CD4-positive, alpha-beta T cell treated with Interleukin-17A for 4 hours (primary cell): ENCODE measurements around the gene GRID1.

Experiments used
- DNase-seq: peaks from one replicate; pipeline ENCODE4 v3.0.0-alpha.2; 2020; ENCODE audit warnings: mixed read lengths

Gene GRID1

DNA sequence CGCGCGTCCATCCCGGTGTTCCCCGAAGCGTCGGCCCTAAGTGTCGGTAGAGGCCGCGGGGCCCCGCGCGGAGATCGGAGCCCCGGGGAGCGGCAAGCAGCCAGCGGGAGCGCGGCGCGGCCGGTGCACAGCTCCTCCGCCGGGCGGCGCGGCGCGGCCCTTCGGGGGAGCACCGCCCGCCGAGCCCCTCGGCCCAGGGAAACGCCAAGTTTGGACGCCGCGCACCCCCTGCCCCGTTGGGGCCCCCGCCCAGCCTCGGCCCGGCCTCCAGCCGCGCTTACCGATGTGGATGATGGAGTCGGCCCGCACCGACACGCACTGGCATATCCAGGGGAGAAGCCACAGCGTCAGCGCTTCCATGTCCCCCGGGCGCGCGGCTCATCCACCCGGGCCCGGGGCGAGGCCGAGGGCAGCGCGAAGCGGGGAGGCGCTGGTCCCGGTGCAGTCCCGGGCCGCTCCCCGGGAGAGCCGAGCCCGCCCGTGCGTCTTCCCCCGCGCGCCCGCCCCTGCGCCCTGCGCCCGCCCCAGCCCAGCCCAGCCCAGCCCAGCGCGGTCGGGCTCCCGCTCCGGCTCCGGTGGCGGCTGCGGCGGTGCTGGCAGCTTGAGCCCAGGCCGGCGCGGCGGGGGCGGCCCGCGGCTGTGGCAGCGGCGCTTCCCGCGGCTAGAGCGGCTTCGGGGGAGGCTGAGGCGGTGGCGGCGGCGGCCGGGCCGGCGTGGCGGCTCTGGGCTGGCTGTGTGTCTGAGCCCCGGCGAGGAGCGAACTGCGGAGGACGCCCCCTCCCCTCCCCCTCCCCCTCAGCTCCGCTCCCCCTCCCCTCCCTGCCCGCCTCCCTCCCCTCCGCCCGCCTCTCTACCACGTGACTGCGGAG is at the start of gene GRID1:
GRID1 (minus strand) TSS at position 763 of the 869 bp plus-strand sequence.
- peak; percentile 29 for DNase-seq

- no peak for DNase-seq
Measured at GRCh38 chr10:86415583-86415982, 49.0 kb upstream of the GRID1 start.

- no peak for DNase-seq
Measured at GRCh38 chr10:86415116-86415515, 48.5 kb upstream of the GRID1 start.

- DNase-seq, result peak; percentile 50
Measured at GRCh38 chr10:86413046-86413728, 46.6 kb upstream of the GRID1 start.

DNA sequence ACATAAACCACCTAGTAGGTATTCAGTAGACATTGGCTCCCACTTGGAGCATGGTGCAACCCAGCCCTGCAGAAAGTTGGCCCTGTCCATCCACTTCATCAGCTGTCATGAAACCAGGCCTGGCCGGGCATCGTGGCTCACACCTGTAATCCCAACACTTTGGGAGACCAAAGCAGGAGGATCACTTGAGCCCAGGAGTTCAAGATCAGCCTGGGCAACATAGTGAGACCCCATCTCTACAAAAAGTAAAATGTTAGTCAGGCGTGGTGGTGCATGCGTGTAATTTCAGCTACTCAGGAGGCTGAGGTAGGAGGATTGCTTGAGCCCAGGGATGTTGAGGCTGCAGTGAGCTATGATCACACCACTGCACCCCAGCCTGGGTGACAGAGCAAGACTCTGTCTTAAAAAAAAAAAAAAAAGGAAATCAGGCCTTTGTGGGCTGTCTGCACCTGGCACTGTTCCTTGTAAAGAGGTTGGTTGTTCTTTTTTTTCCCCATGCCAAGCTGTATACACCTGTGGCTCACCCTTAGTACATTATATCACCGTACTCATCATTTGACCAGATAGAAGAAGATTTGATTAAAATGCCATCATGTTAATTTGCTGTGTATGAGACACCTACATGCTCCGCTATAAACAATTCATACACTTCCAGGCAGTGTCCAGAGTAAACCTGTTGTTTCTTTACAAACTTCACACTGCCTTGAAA is 45.4 kb upstream of the GRID1 start:
- peak; percentile 29 for DNase-seq

GRCh38 chr10:86411281-86411841 is 44.8 kb upstream of the GRID1 start:
- DNase-seq, result peak; percentile 63

GRCh38 chr10:86410542-86411124 is 44.0 kb upstream of the GRID1 start:
- no peak for DNase-seq

- DNase-seq, result no peak
Measured at GRCh38 chr10:86409183-86409582, 42.6 kb upstream of the GRID1 start.

- no peak for DNase-seq
Measured at GRCh38 chr10:86403183-86403797, 36.7 kb upstream of the GRID1 start.

GRCh38 chr10:86402283-86402941 is 35.8 kb upstream of the GRID1 start:
- DNase-seq, result no peak

GRCh38 chr10:86401588-86402282 is 35.1 kb upstream of the GRID1 start:
- peak; percentile 60 for DNase-seq

DNA sequence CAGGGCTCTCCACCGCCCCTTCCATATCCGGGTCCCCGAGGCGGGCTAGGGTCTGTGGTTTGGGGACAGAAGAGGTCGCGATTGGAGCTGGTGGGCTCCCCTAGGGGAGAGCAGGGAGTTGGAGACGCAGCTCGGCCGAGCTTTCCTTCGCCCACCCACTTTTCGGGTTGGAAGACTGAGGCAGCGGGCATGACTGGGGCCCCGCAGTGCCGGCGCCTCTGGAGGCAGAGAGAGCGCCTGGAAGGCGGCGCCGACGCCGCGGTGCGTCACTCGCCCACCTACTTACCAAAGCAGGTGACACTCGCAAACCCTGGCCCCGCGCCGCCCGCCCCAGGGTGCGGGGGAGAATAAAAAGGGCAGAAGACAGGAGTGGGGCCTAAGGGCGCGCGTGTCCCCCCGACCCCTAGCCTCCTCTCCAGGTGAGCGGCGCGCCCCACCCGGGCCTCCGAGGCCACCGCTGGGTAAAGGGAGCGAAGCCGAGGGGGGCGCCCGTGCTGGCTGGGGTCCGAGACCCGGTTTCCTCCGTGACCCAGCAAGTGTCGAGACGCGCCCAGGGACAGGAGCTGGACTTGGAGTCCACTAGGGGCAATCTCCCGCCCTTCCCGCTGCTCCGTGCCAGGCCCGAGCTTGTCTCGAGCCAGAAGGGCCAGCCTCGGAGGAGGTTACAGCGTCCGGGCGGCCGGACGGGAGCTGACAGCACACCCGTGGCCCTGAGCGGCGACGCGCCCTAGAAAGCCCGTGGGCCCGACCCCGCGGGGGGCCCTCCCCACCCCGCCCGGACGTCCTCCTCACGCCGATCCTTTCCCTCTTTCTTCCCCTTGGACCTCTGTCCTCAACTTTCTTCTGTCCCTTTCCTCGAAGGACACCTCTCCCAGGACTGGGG is 34.4 kb upstream of the GRID1 start:
- DNase-seq, result peak; percentile 80

DNA sequence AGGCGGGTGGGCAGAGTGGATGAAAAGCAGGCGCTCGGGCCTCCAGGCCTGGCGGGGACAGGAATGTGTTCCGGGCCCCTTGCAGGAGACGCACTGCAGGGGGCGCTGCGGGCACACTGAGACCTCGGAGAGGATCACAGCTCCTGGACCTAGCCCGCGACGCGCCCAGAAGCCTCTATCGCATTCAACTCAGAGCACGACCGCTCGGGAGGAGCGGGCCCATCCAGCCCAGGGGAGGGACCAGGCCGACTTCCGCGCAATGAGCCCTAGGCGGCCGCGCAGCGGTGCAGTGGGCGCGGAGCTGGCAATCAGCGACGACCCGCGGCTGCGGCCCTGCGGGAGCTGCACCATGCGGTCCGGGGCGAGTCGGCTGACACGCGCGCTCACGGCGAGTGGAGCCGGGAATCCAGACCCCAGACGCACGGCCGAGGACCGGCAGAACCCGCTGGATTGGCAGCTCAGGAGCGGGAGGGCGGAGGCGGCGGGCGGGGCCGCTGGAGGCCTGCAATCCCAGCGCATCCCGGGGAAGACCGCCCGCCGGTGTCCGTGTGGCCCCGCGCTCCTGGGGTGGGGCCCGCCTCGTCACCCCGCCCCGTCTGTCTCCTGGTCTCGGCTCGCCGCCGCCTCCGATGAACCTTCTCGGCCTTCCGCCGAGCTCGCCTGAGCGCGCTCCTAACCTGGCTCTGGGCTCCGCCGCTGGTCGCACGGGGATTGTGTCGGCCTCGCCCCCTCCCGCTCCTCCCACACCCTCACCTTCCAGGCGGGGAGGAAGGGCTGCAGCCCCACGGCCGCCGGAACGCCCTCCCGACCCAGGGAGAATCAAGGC is 33.5 kb upstream of the GRID1 start:
- peak; percentile 99 for DNase-seq

GRCh38 chr10:86399514-86399878 is 32.9 kb upstream of the GRID1 start:
- DNase-seq, result no peak

DNA sequence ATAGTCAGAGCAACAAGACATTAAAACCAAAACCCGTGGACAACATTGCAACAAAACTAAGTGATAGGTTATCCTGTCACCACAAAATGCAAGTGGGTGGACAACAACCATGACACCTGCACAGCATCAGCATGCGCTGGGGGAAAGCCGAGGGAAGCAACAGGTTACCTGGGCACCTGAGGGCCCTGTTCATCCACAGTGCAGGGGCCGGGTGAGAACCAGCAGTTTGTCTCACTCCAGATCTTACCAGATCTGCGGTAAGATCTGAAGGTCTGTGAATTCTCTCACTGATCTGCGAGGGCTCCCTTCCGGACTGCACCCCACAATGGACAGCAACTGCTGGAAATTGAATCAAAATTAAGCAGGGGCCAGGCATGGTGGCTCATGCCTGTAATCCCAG is 30.5 kb upstream of the GRID1 start:
- DNase-seq, result no peak

GRCh38 chr10:86393862-86394455 is 27.4 kb upstream of the GRID1 start:
- DNase-seq, result peak; percentile 21

DNA sequence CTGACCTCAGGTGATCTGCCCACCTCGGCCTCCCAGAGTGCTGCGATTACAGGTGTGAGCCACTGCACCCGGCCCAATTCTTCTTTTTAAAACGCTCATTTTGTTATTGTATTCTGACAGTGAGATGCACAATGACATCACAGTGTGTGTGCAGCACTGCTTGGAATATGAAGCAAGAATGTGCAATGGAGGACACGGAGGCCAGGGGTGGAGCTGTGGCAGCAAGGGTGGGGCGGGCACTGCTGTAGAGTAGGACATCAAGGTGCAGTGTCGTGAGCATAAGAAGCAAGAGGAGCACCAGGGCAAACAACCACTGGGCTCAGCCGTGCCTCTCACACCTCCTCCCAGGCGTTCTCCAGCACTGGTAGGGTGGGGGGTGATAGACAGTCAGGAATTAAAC is 26.8 kb upstream of the GRID1 start:
- DNase-seq, result no peak

GRCh38 chr10:86392723-86393094 is 26.1 kb upstream of the GRID1 start:
- DNase-seq, result no peak
